ENCODE data around the gene FANK1. TPM values are rescaled to one million over a fixed set of nuclear protein-coding genes. Genes with fewer than 3 reads are reported as not detected.

FANK1 gene
- total RNA-seq, 1 donor from 2014 or later: 0.42 TPM

DNA sequence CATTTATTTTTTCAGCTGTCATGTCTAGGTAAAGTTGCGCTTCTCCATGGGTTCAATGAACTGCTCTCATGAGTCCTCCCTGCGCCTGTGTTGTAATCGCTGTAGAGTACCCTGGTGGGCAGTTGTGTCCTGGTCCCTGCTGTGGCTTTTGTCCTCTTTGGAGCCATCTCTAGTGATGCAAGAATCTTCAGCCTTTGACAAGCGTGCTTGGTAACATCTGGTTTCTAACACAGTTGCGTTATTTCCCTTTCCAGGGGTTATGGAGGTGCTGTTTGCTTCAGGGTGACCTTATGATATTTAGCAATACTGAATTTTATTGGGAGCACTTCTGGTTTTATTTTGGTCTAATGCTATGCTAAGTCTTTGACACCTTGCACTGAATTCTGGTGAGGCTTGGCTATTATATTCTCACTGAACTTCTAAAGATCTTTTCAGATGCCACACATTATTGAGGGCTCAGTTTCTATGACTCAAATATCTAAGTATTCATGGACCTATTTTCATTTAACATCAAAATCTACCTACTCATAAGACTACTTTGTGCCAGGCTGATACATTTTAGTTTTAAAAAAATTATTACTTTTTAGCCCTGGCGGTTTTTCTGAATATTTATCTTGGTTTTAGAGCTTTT lies 88.6 kb downstream of the FANK1 start:
- no peak for DNase-seq (ENCODE audit: low spot score)

DNA sequence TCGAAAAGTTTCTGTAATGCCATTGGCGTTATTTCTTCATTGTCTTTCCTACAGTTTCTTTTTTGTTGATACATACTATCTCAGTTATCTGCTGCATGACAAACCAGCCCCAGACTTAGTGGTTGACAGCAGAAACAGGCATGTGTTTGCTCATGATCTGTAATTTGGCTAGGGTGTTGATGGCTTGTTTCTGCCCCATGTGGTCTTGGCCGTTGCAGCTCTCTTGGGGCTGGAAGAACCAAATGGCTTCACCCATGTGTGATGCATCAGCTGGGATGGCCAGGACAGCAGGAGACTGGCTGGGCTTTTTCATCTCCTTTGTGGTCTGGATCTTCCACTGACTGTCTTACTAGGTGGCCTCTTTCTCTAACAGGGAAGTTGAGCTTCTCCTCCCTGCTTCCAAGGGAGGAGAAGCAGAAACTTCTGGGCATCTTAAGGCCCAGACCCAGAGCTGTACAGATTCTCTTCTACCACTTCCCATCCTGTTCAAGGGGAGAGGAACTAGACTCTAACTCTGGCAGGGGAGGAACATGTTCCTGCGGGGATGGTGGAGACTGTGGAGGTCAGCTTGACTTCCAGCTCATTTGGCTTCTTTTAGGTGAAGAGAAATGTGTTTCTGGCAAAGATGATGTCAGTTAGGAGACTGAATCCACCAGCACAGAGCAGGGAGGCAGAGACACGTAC lies 89.3 kb downstream of the FANK1 start:
- DNase-seq (ENCODE audit: low spot score): no peak

DNA sequence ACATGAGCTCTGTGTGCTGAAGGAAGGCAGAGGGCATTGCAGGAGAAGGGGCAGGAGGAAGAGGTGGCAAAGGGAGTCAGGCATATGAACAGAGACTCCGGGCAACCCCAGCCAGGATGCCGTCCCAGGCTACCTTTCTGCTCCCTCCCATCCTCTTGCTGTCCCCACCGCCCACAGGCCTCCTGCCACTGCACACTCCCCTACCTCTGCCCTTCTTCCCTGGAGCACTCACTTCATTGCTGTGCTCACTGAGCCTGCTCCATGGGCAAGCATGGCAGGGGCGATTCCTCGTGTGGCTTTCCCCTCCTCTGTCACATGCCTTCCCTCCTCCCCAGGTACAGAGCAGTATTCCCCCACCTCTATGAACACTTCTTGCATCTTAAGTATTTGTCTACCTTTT lies 93.4 kb downstream of the FANK1 start:
- DNase-seq (ENCODE audit: low spot score): peak; percentile 53

DNA sequence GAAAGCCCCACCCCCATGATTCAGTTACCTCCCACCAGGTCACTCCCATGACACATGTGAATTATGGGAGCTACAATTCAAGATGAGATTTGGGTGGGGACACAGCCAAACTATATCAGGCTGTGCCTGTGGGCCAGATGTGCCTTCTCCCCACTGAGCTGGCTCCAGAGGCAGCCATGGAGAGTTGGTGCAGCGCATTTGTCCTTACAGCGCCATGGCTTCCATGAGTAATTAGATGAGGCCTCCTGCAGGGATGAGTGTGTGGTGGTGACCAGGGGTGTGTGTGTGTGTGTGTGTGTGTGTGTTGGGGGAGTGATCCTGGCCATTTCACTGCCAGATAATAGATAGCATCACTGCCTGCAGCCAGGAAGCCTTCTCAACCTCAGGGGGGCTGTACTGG lies 94.6 kb downstream of the FANK1 start:
- DNase-seq (ENCODE audit: low spot score): no peak

DNA sequence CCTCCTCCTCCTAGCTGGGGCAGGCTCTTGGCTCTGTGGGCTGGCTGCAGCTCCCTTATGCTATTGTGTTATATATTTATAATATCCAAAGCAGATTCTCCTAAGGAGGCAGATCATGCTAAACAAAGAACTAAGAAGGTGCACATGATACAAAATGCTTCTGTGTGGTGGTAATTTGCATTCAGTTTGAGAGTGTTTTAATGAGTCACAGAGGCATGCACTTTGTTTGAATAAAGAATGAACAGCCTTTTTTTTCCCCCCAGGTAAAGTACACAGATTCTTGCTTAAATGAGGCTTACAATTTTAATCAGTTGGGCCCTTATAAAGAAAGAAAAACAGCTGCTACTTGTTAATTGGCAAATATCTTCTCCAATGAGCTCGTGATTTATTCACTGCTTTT lies 95.0 kb downstream of the FANK1 start:
- DNase-seq (ENCODE audit: low spot score): no peak

DNA sequence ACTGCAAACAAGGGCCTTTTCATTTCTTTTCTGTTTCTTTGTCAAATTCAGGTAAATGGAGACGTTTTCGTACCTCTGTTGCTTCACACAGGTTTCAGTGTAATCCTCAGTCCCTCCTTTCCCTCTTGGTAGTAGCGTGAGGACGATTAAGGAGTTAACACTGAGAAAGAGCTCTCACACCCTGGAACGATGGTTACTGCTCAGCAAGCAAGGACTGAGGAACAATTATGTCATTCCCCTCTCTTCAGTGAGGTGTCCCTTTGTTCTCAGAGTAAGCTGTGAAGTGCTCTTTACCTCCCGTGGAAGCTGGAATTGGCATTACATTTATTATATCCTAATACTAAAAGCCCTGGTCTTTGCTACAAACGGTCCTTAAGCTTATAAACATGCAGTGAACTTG lies 95.9 kb downstream of the FANK1 start:
- no peak for DNase-seq (ENCODE audit: low spot score)

DNA sequence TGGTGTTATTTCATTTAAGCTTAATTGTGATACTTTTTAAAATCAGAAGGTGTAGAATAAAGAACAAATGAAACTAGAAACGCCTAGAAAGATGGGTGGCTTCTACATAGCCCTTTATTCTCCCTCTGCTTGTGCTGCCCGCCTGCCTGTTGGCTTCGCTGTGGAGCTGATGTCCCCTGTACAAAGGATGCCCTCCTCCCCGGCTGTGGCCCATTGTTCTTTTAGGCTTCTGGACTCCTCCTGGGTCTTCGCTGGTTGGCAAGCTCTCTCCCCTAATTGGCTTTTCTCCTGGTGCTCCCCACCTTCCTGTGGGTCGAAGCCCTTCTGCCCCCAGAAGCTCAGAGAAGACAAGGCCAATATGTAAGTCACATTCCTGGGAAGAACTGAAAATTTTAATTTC lies 98.2 kb downstream of the FANK1 start:
- peak; percentile 51 for DNase-seq (ENCODE audit: low spot score)

DNA sequence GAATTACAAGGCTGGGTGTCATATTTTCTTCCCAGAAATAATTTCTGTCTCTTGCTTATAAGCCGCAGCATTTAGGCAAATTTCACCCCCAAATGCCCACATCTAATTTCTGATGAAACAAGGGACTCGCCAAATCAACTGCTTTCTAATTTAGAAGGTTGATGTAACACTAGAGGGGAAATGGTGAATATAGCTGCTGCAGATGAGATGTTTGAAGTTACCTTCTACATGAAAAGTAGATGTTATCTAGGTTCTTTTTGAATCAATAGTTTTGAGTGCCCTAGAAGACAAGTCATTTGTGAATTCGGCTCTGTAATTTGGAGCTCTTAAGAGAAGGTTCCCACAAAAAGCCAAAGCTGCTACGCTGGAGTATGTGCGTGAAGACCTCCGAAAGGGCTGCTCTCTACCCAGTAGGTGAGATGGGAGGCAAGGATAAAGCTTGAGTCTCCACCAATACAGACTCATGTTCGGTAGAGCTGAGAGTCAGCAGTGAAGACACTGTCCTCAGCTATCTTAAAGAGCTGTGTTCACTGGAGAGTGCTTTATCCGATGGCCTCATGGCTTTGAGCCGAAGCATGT lies 99.5 kb downstream of the FANK1 start:
- DNase-seq (ENCODE audit: low spot score): no peak

DNA sequence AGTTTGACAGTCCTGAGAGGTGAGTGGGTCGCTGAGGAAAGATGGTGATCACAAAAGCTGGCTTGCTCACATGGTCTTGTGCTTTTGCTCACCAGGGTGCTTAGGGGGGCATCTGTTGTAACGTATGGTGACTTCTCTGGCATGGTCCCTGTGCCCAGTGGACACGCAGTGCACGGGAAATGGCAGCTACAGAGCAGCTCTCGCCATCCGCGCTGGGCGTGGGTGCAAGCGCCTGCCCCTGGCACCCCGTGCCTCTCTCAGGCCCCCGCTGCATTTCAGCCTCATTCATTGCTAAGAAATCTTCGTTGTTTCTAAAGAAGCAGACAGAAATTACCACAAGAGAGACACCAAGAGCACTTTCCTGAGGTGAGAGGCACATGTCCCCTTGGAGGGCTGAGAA lies 101.2 kb downstream of the FANK1 start:
- peak; percentile 82 for DNase-seq (ENCODE audit: low spot score)

DNA sequence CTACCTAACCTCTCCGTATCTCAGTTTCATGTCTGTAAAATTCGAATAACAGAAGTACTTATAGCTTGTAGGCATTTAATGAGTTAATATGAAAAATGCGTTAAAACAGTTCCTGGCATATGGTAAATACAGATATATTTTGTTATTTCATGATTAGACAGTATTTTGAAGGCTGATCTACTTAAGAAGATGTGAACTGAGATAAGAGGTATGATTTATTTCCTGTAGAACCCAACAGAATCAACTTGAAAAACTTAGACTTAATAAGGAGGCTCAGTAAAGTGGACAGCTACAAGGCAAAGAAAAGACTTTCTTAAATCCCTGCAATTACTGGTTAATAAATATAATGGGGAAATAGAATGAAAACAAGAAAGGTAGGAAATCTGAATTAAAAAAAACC lies 103.3 kb downstream of the FANK1 start:
- DNase-seq (ENCODE audit: low spot score): no peak

DNA sequence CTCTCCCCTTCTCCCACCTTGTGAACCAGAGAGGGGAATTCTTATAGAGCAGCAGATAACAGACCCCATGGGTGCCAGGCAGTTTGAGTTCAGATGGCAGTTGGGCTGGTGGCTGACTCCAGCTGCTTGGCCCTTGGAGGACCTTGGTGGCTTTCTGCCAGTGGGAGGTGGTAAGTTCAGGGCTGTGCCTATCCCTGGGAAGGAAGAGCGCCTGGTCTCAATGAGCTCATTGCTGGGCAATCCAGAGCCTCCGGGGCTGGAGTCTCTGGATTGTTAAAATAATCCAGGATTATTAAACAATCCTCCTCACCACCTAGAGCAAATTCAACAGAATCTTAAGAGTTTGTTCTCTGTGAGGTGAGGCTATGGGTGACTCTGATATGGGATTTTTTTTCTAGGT lies 105.2 kb downstream of the FANK1 start:
- peak; percentile 76 for DNase-seq (ENCODE audit: low spot score)

DNA sequence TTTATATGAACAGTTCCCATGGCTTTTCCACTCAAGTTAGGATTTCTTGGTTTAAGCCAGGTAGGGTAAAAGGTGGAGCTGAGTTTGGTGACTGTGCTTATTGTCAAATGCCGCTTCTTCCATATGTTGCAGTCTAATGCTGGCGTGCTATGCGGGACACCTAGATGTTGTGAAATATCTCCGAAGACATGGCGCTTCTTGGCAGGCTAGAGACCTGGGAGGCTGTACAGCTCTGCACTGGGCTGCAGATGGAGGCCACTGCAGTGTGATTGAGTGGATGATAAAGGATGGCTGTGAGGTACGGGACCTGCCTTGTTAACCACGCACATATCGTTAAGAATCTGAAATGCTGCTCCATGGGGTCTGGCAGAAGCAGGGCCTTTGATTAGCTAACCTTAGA lies 108.4 kb downstream of the FANK1 start:
- DNase-seq (ENCODE audit: low spot score): peak; percentile 60

DNA sequence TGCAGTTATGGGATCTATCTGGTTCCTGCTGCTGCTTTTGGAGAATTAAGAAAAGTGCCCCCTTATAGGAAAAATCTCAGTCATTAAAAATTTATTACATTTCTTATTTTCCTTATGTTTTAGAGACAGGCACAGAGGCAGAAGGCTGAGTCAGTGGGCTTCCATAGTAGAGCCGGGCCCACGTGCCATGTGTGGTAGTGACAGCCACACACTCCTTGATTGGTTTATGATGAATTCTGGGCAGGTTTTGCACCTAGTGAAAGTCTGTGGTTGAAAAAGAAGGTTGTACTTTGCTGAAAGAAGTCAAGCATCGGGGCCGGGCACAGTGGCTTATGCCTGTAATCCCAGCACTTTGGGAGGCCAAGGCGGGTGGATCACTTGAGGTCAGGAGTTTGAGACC lies 109.9 kb downstream of the FANK1 start:
- DNase-seq (ENCODE audit: low spot score): no peak

DNA sequence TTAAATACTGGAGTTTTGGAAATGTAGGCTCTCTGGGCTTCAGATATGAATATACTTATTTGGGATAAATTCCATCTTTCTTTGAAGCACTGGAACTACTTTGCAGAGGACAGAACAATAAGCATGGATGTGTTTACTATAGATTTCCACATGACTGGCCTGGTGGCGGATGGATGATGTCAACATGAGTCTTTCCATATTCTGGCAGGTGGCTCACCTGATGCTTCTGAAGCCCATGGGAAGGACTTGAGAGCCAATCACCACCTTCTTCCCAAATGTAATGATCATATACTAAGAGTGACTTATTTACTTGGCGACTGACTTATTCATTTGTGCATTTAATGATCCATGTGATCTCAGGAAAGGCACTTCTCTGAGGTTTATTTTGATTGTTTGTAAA lies 110.5 kb downstream of the FANK1 start:
- no peak for DNase-seq (ENCODE audit: low spot score)

DNA sequence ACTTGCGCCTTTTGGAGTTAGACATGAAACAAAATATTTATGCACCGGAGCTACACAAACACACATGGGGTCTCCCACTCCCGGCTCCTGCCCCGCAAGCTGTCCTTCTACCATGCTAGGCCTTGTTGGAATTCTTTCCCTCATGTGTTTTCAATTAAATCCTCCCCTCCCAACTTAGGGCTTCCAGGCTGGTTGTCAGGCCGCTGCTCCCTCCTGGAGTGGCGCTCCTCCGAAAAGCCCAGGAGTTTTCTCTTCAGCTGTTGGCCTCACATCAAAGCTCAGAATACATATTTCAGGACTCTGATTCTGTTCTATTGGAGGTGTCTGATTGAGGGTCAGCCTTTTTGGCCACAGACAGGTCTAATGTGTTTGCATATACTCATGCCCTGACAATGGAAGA lies 113.3 kb downstream of the FANK1 start:
- DNase-seq (ENCODE audit: low spot score): peak; percentile 65

DNA sequence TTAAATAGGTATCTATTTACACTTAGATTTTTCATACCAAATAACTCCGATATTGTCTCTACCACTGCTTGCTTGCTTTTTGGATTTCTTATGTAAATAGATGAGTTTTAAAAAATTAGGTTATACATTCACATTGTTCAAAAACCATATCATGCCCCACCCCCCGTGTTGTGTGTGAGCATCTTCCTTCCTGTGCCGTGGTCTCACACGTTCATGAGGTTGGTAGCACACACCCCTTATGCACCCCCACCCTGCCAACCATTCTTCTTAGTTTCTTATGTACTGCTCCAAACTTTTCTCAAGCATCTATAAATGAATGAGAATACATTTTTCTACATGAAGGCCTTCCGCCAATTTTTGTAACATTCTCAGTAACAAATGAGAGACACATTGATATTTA lies 115.6 kb downstream of the FANK1 start:
- no peak for DNase-seq (ENCODE audit: low spot score)

DNA sequence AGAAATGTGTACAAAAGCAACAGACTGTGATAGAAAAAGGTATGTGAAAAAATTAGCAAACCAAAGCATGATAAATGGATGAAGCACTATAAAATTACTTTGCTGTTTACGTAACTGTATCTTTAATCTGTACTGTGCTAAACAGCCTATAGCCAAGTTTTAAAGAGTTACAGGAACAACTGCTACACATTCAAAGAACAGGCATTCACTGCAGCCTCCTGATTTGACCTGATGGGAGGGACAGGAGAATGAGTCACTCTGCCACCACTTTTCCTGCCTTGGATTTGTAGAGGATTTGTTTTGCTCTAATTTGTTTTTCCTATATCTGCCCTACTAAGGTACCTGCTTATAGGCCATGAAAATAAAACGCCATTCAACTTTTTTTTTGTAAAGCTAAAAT lies 116.1 kb downstream of the FANK1 start:
- DNase-seq (ENCODE audit: low spot score): no peak

DNA sequence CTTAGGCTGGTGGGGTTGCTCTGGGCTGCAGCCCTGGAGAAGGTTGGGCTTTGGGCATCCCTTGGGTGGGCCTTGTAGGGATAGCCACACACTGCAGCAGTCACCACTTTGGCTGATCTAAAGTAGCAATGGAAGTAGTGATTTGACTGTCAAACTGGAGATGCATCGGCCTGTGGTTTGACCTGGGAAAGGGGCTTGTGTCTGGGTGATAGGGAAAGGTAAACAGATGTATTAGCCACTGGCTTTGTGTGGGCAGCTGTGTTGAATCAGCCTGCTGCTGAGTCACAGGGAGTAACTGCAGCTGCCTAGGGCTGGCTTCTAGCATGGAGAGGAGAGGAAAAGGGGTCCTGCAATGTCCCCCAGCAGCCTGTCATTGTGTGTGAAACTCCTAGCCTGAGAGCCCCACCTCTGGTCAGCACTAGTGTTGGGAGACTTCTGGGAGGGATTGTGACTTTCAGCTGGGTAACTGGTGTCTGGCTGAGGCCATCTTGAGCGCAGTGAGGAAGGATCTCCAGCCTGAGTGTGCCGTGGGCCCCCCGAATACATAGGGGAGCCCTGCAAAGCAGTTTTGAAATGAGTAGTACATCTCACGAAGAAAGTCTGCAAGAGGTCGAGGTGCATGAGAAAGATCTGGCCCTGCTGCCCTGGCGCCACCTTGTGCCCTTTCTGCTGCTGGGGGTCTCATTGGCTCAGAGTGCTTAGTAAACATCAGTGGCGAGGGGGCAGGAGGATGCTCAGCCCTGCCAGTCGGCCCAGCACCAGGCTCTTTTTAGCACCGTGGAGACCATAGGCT lies 117.3 kb downstream of the FANK1 start:
- DNase-seq (ENCODE audit: low spot score): peak; percentile 68

DNA sequence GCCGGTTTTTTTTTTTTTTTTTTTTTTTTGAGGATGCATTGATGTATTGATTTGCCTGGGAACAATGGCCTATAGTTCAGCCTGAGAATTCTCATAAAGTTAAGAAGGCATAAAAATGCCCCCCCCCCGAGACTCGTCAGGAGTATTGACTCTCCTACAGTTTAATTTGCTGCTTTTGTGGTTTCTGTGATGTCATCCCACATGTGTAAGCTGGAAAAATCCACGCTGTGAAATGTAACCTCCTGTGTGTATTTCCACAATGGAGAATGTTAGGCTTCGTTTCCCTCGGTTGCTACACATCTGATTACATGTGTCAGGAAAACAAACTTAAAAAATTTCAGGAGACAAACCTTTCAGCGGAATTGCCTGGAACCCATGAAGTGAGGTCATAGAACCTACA lies 117.9 kb downstream of the FANK1 start:
- DNase-seq (ENCODE audit: low spot score): no peak

DNA sequence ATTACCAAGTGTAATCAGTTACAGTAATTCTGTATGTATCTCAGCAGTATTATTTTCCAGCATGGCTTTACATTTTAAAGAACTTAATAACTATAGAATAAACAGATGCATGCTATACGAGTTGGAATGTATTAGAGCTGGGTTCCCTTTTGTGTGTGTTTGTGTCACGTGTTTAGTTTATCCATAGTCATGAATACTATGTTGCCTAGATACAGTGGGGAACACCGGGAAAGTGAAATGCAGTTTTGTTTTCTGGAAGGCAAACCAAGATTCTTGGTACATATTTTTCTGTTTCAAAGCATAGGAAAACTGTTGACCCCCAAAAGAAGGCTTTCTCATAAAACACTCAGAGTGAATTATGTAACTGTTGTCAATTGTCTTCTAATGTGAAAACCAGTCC lies 119.0 kb downstream of the FANK1 start:
- DNase-seq (ENCODE audit: low spot score): no peak

DNA sequence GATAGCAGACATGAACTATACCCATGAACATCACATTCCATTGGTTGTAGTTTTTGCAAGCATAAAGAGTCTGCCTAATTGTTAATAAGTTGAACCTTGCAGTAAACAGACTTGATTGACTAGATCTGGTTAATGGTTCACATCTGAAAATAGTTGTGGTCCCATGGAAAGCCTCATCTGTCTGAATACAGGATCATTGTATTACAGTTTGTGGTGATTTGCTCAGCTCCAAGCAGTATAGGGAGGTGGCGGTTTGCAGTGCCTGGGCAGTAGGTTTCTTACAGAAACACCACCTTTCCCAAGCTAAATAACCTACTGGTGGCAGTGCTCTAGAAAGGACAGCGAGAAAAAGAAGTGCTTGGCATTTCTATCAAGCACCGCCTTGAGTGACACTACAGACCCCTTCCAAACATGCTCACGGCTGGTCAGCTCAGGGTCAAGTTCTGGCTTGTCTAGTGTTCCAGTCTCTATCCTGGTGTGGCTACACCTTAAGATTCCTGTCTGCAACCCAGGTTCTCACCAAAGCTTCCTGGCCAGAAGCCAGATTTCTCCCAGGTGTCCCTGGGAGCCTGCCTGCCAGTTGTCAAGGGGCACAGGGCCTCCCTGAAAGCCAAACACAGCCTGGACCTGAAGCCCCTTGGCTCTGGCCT lies 119.9 kb downstream of the FANK1 start:
- no peak for DNase-seq (ENCODE audit: low spot score)

DNA sequence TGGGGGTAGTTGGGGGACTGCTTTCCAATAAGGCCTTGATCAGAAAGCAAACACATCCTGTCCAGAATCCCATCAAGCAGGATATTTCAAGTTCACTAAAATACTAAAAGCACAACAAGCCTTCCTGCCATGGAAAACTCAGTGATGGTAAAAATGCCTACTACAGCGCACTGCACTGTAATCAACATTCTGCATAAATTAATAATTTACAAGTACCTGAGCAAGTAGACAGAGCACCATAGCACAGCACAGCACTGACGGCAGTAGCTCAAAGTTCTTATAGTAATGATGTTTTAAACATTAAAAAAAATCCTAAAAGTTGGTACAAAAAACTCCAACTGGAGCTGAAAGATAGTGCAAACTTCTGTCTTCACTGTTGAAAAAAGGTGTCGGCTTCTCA lies 120.5 kb downstream of the FANK1 start:
- DNase-seq (ENCODE audit: low spot score): no peak

All from mesenteric fat pad (tissue), 1 donor.